ENCODE data around the gene DDX49. TPM values are rescaled to one million over a fixed set of nuclear protein-coding genes. Genes with fewer than 3 reads are reported as not detected.

DDX49 gene
- total RNA-seq, 1 experiment from 2014 or later, result 51.9 TPM

DNA sequence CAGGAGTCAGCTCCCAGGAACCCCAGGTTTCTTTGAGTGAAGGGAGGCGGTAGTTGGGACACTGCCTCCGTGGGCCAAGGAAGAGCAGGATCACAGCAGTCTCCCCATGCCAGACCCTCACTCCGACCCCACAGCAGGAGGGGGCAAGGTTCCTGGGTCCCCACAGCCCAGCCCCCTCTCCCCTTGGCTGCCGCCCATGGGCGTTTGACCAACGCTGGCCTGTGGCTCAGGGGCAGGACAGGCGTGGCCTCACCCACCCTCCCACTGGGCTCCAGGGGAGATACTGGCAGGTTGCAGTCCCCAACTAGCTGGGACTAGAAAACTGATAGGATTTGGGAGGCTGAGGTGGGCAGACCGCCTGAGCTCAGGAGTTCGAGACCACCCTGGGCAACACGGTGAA lies 9.5 kb upstream of the DDX49 start (continued):
- TF ChIP-seq EGR1 (IDR thresholded peaks at IDR 0.05; ENCODE audit: low read depth), result no peak

DNA sequence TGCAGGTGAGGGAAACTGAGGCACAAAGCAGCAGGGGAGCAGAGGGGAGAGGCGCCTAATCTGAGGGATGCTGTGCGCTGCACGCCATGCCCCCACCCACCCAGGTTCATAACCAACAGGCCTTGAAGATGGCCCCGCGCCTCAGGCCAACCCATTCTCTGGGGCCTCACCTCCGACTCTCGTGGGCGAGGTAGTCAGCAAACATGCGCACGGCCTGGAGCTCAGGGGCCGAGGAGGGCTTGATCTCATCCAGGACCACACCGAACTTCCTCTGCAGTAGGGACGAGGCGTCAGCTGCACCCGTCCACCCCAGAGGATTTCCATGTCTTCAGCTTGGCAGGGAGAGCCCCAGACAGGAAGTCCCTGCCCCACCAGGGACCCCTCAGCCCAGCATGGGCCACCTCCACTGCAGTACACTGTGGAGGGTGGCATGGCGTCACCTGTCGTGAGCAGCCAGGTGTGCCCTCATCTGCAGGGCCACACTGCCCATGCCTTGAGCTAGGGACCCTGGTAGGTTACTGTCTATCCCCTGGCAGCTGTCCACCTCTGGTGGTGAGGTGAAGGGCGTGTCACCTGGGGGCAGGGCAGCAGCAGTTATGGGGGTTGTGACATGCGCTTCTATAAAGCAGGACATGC lies 8.6 kb upstream of the DDX49 start:
- Histone ChIP-seq H3K4me3 (replicated peaks in 1 of 2; ENCODE audit: low read depth in 1 of 2, low read length in 2 of 2) (no peak overlapping the region), H3K9me2 (ENCODE audit: insufficient read depth) (no peaks in the 10 kb centered on the region), H2AFZ (ENCODE audit: low read depth, low read length, poor library complexity, severe bottlenecking) (no peak overlapping the region), H3K4me1 (ENCODE audit: control insufficient read depth in 1 of 2, insufficient read depth in 2 of 2, low read length in 2 of 2) (peaks cover 0 to 4% of the 10 kb centered on the region in 2 experiments; a peak in 1 of 4 replicates), H3K79me2 (ENCODE audit: insufficient read depth, low read length) (peaks cover 33% of the 10 kb centered on the region), H3K9me3 (ENCODE audit: control insufficient read depth in 1 of 2, insufficient read depth in 1 of 2, low read depth in 1 of 2, low read length in 2 of 2) (no peaks in the 10 kb centered on the region), H4K20me1 (ENCODE audit: insufficient read depth) (no peaks in the 10 kb centered on the region), H3K4me2 (ENCODE audit: low read length) (no peak overlapping the region), H3K9ac (ENCODE audit: low read length) (no peak overlapping the region), H3K27me3 (ENCODE audit: insufficient read depth, low read length) (no peaks in the 10 kb centered on the region), H3K36me3 (ENCODE audit: control insufficient read depth in 1 of 2, insufficient read depth in 2 of 2, low read length in 2 of 2) (peaks cover 0 to 4% of the 10 kb centered on the region in 2 experiments; a peak in 3 of 4 replicates), H3K27ac (ENCODE audit: low read depth, low read length) (no peak overlapping the region)
- CTCF ChIA-PET, result no interaction called here
- POLR2A ChIA-PET, result no interaction called here
- no TSS peak for BruUV-seq (replicated peaks)
- TF ChIP-seq, protein P1, sequence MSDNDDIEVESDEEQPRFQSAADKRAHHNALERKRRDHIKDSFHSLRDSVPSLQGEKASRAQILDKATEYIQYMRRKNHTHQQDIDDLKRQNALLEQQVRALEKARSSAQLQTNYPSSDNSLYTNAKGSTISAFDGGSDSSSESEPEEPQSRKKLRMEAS (IDR thresholded peaks at IDR 0.05), result no peak
- no peak for TF ChIP-seq YY1 (IDR thresholded peaks at IDR 0.05; ENCODE audit: extremely low read depth, insufficient replicate concordance, low read depth, low read length)
- TF ChIP-seq, protein P2, sequence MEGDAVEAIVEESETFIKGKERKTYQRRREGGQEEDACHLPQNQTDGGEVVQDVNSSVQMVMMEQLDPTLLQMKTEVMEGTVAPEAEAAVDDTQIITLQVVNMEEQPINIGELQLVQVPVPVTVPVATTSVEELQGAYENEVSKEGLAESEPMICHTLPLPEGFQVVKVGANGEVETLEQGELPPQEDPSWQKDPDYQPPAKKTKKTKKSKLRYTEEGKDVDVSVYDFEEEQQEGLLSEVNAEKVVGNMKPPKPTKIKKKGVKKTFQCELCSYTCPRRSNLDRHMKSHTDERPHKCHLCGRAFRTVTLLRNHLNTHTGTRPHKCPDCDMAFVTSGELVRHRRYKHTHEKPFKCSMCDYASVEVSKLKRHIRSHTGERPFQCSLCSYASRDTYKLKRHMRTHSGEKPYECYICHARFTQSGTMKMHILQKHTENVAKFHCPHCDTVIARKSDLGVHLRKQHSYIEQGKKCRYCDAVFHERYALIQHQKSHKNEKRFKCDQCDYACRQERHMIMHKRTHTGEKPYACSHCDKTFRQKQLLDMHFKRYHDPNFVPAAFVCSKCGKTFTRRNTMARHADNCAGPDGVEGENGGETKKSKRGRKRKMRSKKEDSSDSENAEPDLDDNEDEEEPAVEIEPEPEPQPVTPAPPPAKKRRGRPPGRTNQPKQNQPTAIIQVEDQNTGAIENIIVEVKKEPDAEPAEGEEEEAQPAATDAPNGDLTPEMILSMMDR (IDR thresholded peaks at IDR 0.05 in 2 of 3, conservative IDR thresholded peaks at IDR 0.05 in 1 of 3; ENCODE audit: borderline replicate concordance in 1 of 3, insufficient read depth in 1 of 3, low read depth in 2 of 3, low read length in 2 of 3), result no peak
- TF ChIP-seq, protein P3, sequence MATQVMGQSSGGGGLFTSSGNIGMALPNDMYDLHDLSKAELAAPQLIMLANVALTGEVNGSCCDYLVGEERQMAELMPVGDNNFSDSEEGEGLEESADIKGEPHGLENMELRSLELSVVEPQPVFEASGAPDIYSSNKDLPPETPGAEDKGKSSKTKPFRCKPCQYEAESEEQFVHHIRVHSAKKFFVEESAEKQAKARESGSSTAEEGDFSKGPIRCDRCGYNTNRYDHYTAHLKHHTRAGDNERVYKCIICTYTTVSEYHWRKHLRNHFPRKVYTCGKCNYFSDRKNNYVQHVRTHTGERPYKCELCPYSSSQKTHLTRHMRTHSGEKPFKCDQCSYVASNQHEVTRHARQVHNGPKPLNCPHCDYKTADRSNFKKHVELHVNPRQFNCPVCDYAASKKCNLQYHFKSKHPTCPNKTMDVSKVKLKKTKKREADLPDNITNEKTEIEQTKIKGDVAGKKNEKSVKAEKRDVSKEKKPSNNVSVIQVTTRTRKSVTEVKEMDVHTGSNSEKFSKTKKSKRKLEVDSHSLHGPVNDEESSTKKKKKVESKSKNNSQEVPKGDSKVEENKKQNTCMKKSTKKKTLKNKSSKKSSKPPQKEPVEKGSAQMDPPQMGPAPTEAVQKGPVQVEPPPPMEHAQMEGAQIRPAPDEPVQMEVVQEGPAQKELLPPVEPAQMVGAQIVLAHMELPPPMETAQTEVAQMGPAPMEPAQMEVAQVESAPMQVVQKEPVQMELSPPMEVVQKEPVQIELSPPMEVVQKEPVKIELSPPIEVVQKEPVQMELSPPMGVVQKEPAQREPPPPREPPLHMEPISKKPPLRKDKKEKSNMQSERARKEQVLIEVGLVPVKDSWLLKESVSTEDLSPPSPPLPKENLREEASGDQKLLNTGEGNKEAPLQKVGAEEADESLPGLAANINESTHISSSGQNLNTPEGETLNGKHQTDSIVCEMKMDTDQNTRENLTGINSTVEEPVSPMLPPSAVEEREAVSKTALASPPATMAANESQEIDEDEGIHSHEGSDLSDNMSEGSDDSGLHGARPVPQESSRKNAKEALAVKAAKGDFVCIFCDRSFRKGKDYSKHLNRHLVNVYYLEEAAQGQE (IDR thresholded peaks at IDR 0.05; ENCODE audit: low read depth), result no peak
- TF ChIP-seq CBX3 (IDR thresholded peaks at IDR 0.05; ENCODE audit: low read depth), result no peak
- TF ChIP-seq TCF7L2 (IDR thresholded peaks at IDR 0.05; ENCODE audit: borderline replicate concordance, extremely low read depth, insufficient read depth, insufficient read length), result no peak
- TF ChIP-seq SRF (IDR thresholded peaks at IDR 0.05; ENCODE audit: low read depth), result no peak
- TF ChIP-seq POLR2AphosphoS5 (IDR thresholded peaks at IDR 0.05; ENCODE audit: low read depth, low read length), result no peak
- TF ChIP-seq RAD21 (IDR thresholded peaks at IDR 0.05; ENCODE audit: low read depth), result no peak
- no peak for TF ChIP-seq SP1 (IDR thresholded peaks at IDR 0.05; ENCODE audit: low read depth)
- DNase-seq (ENCODE audit: low read depth, low spot score) (no peak), ATAC-seq (no peak)
- intact Hi-C loops (cut with micrococcal nuclease), result no loop called here
- RAD21 ChIA-PET (ENCODE audit: low non-redundant PET in 1 of 2, low total read pairs in 2 of 2, uncharacterized antibody in 2 of 2, unreplicated experiment in 2 of 2), result no interaction called here

Measured in HCT116 (cell line).